Epithelial cell of prostate (primary cell): ENCODE measurements around the gene CBLL1.

Experiments used
- DNase-seq: peaks from one replicate; pipeline ENCODE4 v3.0.0-alpha.2; 2011; ENCODE audit warnings: low read depth, low spot score
- H3K27ac ChIP-seq: fragments of 450-650 bp; 2 replicates; pipeline ENCODE4 v1.5.1; 2017; ENCODE audit warnings: mild to moderate bottlenecking

The CBLL1 gene

DNA sequence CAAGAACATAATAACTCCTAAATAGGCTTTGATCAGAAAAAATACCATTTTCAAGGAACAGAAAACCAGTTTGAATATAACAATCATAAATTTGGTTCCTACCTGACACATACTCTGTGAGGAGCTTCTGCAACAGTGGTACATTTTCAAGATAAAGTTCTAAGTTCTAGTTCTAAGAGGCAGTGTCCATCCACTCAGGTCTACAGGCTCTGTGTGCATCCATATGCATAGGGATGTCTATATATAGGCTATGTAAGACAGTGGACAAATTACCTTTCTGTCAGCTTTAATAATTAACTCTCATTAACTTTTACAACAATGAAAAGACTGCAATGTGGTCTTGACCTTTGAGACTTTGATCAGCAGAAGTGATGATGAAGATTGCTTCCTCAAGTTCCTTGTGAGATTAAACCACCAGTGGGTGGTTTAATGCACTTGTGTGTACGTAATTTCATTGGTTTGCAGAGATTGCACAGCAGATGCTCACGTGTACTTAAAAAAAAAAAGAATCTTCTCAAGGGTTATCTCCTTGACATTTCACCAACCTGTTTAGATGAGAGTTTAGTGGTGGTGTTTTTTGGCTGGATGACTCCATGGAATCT is 59.2 kb downstream of the CBLL1 start, which contains the start of gene SLC26A3:
Gene SLC26A3, minus strand, starts transcription at position 215 of the 602 bp plus-strand sequence. CDS start 8,714 bp downstream, outside the sequence.
- H3K27ac ChIP-seq, result no peak within 1 kb of the TSS
- no peak for DNase-seq

DNA sequence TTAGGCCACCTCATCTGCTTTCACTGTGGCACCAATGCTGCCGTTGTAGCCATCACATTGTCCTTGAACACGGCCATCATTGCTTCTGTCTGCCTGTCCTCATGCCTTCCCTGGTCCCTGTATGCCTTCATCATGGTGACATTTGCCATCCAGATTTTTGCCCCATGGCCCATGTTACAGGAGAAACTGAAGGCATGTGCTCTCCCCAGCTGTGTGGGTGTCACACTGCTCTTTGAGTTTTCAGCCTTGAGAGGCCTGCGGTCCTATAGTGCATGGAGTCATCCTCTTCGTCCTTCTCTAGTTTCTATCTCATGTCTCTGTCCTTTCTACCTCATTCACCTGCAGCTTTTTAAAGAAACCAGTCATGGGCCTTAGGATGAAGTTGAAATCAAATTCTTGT is 65.2 kb downstream of the CBLL1 start:
- no peak overlapping the region for H3K27ac ChIP-seq
- no peak for DNase-seq

GRCh38 chr7:107810626-107811025 is 66.7 kb downstream of the CBLL1 start:
- no peak for DNase-seq
- H3K27ac ChIP-seq, result no peak overlapping the region
